Measurements from ENCODE around the gene CHAD. TPM values are rescaled to one million over a fixed set of nuclear protein-coding genes. Genes with fewer than 3 reads are reported as not detected.

The CHAD gene
- polyA plus RNA-seq, 1 donor (not counting 4 experiments of a cell fraction or from before 2014, with no cell fraction given) = not detected

DNA sequence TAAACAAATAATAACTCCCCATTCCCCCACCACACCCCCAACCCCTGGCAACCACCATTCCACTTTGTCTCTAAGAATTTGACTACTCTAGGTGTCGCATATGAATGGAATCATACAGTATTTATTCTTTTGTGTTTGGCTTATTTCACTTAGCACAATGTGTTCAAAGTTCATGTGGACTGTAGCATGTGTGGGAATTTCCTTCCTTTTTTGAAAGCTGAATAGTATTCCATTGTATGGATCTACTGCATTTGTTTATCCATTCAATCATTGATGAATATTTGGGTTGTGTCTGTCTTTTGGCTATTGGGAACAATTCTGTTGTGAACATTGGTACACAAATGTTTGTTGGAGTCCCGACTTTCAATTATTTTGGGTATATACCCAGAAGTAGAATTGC lies 45.9 kb downstream of the CHAD start:
- no peak for FAIRE-seq
- TF ChIP-seq, protein P1, sequence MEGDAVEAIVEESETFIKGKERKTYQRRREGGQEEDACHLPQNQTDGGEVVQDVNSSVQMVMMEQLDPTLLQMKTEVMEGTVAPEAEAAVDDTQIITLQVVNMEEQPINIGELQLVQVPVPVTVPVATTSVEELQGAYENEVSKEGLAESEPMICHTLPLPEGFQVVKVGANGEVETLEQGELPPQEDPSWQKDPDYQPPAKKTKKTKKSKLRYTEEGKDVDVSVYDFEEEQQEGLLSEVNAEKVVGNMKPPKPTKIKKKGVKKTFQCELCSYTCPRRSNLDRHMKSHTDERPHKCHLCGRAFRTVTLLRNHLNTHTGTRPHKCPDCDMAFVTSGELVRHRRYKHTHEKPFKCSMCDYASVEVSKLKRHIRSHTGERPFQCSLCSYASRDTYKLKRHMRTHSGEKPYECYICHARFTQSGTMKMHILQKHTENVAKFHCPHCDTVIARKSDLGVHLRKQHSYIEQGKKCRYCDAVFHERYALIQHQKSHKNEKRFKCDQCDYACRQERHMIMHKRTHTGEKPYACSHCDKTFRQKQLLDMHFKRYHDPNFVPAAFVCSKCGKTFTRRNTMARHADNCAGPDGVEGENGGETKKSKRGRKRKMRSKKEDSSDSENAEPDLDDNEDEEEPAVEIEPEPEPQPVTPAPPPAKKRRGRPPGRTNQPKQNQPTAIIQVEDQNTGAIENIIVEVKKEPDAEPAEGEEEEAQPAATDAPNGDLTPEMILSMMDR (optimal IDR thresholded peaks at IDR 0.05 in 1 of 3, IDR thresholded peaks at IDR 0.05 in 1 of 3, conservative IDR thresholded peaks at IDR 0.05 in 1 of 3; ENCODE audit: extremely low read depth in 1 of 3, insufficient read depth in 2 of 3, low read length in 3 of 3) = no peak
- no peak for TF ChIP-seq EZH2 (IDR thresholded peaks at IDR 0.05; ENCODE audit: low read length)

DNA sequence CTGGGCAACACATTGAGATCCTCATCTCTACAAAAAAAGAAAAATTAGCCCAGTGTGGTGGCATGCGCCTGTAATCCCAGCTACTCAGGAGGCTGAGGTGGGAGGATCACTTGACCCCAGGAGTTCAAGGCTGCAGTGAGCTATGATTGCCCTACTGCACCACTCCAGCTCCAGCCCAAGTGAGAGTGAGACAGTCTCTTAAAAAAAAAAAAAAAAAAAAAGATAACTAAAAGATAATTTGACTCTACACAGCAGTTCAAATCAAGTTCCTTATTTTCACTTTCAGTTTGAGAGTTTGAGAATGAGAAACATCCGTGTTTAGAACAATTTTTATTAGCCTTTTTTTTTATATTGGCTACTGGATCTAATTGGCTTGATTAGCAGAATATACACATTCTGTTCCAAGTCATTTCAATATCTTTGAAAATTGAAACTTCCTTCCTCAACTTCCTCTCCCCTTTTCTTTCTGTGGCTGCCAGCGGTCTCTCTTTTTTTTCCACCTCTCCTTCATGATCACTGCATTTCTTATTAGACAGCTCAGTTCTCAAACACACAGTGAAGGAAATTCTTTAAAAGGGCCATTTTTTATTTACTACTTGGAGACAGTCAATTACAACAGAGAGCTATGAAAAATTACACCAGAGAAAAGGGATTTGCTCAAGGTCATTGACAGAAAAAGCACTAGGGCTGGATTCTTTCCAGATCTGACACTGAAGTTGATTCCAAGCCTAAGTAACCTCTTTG lies 47.2 kb downstream of the CHAD start:
- H3K4me3 ChIP-seq (ENCODE audit: control insufficient read depth in 2 of 3, extremely low read depth in 1 of 3, insufficient read depth in 2 of 3, low read depth in 1 of 3, low read length in 3 of 3) = peak overlapping the region in 2 of 3 experiments; percentile 44 to 52

More for the DNA sequence above, 45.9 kb downstream of the CHAD start:
- no peaks in the 10 kb centered on the region for H3K9me1 ChIP-seq (ENCODE audit: control insufficient read depth, extremely low read depth, insufficient read depth, low read length)
- H2AFZ ChIP-seq (ENCODE audit: control insufficient read depth, low read length) = no peak overlapping the region
- H3K9me3 ChIP-seq (ENCODE audit: control insufficient read depth, low read depth, low read length) = no peaks in the 10 kb centered on the region
- dilution Hi-C loops (cut with MboI; ENCODE audit: extremely low pct_ligation_motif_present, low sequenced_read_pairs) = no loop called here
- no peaks in the 10 kb centered on the region for H3K27me3 ChIP-seq (ENCODE audit: control insufficient read depth, extremely low read depth, insufficient read depth, low read length)
- no peak overlapping the region for H3K4me2 ChIP-seq (ENCODE audit: control insufficient read depth, extremely low read depth, insufficient read depth, low read depth, low read length)
- no peak overlapping the region for H3K4me3 ChIP-seq (ENCODE audit: control insufficient read depth in 2 of 3, extremely low read depth in 1 of 3, insufficient read depth in 2 of 3, low read depth in 1 of 3, low read length in 3 of 3)
- no peak overlapping the region for H3K9ac ChIP-seq (ENCODE audit: control insufficient read depth, extremely low read depth, insufficient read depth, low read length)
- no peak for DNase-seq (ENCODE audit: low read depth, low spot score)
- peaks cover 14% of the 10 kb centered on the region for H3K79me2 ChIP-seq (ENCODE audit: control insufficient read depth, insufficient read depth, low read length)
- H3K36me3 ChIP-seq (ENCODE audit: control insufficient read depth in 2 of 2, extremely low read depth in 1 of 2, insufficient read depth in 2 of 2, low read length in 2 of 2) = no peaks in the 10 kb centered on the region
- peaks cover 46% of the 10 kb centered on the region for H3K4me1 ChIP-seq (ENCODE audit: control insufficient read depth, extremely low read depth, insufficient read depth, low read length)
- no peaks in the 10 kb centered on the region for H4K20me1 ChIP-seq (ENCODE audit: control insufficient read depth, extremely low read depth, insufficient read depth, low read length)
- H3K27ac ChIP-seq (ENCODE audit: control insufficient read depth, insufficient read depth, low read length) = no peak overlapping the region

More for the DNA sequence above, 47.2 kb downstream of the CHAD start:
- Histone ChIP-seq H3K4me2 (ENCODE audit: control insufficient read depth, extremely low read depth, insufficient read depth, low read depth, low read length) (peak overlapping the region; percentile 25), H3K9ac (ENCODE audit: control insufficient read depth, extremely low read depth, insufficient read depth, low read length) (peak overlapping the region; percentile 2), H4K20me1 (ENCODE audit: control insufficient read depth, extremely low read depth, insufficient read depth, low read length) (no peaks in the 10 kb centered on the region), H3K9me1 (ENCODE audit: control insufficient read depth, extremely low read depth, insufficient read depth, low read length) (no peaks in the 10 kb centered on the region), H3K27ac (ENCODE audit: control insufficient read depth, insufficient read depth, low read length) (no peak overlapping the region), H3K79me2 (ENCODE audit: control insufficient read depth, insufficient read depth, low read length) (peaks cover 1% of the 10 kb centered on the region), H3K9me3 (ENCODE audit: control insufficient read depth, low read depth, low read length) (no peaks in the 10 kb centered on the region), H2AFZ (ENCODE audit: control insufficient read depth, low read length) (peak overlapping the region; percentile 41), H3K36me3 (ENCODE audit: control insufficient read depth in 2 of 2, extremely low read depth in 1 of 2, insufficient read depth in 2 of 2, low read length in 2 of 2) (no peaks in the 10 kb centered on the region), H3K4me1 (ENCODE audit: control insufficient read depth, extremely low read depth, insufficient read depth, low read length) (peaks cover 33% of the 10 kb centered on the region), H3K27me3 (ENCODE audit: control insufficient read depth, extremely low read depth, insufficient read depth, low read length) (no peaks in the 10 kb centered on the region)
- TF ChIP-seq, protein P1 (optimal IDR thresholded peaks at IDR 0.05 in 1 of 3, IDR thresholded peaks at IDR 0.05 in 1 of 3, conservative IDR thresholded peaks at IDR 0.05 in 1 of 3; ENCODE audit: extremely low read depth in 1 of 3, insufficient read depth in 2 of 3, low read length in 3 of 3) = no peak
- no peak for TF ChIP-seq EZH2 (IDR thresholded peaks at IDR 0.05; ENCODE audit: low read length)
- DNase-seq (ENCODE audit: low read depth, low spot score) (no peak), FAIRE-seq (no peak)
- dilution Hi-C loops (cut with MboI; ENCODE audit: extremely low pct_ligation_motif_present, low sequenced_read_pairs) = no loop called here

Measured in keratinocyte (primary cell).